ENCODE results near the gene GSN. TPM values are rescaled to one million over a fixed set of nuclear protein-coding genes. Genes with fewer than 3 reads are reported as not detected.
A peak's percentile ranks its signal among the peaks of the same experiment; 100 is the strongest.

Gene GSN
- total and polyA plus RNA-seq, 5 donors from 2014 or later: 2.7 to 12.1 (median 5.2) TPM

DNA sequence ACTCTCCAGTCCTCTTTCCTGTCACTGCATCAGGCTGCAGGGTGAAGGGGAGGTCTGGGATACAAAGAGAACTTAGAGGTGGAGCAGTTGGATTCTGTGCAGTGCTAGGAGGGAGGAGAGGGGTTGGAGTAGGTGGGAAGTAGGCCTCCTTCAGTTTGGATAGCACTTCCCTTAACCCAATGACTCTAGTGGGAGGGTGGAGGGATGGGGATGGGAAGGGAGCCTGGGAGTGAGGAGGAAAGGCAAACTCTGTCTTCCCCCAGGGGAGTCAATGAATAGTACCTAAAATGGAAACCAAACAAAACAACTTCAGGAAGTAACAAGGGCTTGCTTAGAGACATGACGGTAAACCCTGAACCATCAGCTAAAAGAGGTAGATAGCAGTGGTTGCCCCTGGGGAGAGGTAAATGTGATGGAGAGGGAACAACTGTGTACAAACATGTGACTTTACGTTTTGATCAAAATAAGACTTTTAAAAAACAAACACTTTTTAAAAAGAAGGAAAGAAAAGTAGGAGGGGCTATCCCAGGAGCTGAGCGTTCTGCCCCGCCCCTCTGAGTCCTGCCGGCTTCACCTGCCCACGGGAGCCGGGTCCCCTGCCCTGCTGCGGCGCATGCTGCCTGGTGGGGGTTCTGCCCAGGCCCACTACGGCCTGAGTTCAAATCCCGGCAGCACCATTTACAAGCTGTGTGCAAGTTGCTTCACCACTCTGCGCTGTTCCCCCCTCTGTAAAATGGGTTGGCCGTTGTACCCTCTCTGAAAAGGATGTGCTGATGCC is 30.9 kb downstream of the GSN start:
- H3K27ac Mint-ChIP-seq: peak overlapping the region in 2 of 3 donors; percentile 19 to 59
- H3K27ac ChIP-seq (ENCODE audit: insufficient read depth, low read length, poor library complexity, severe bottlenecking): no peak overlapping the region
- no peaks in the 10 kb centered on the region for H3K36me3 ChIP-seq (ENCODE audit: control insufficient read depth, insufficient read depth, low read length)
- H3K9me3 ChIP-seq (ENCODE audit: control insufficient read depth in 2 of 2, low read length in 2 of 2): no peaks in the 10 kb centered on the region
- peak in 1 of 2 donors; percentile 40 for ATAC-seq (ENCODE audit: low read depth in 2 of 2)
- H3K4me3 Mint-ChIP-seq: peak overlapping the region; percentile 13 to 78 (median 60)
- H3K4me1 ChIP-seq (ENCODE audit: control insufficient read depth, insufficient read depth, low read length, poor library complexity, severe bottlenecking): peaks cover 6% of the 10 kb centered on the region
- H3K4me1 Mint-ChIP-seq: peaks cover 0 to 18% (median 8%) of the 10 kb centered on the region in 4 donors
- H3K4me3 ChIP-seq (ENCODE audit: low read depth, low read length): no peak overlapping the region
- peaks cover 20% of the 10 kb centered on the region for H3K27me3 Mint-ChIP-seq
- peaks cover 10% of the 10 kb centered on the region for H3K36me3 Mint-ChIP-seq
- no peaks in the 10 kb centered on the region for H3K27me3 ChIP-seq (ENCODE audit: control insufficient read depth, insufficient read depth, low read length)
- H3K9me3 Mint-ChIP-seq: no peaks in the 10 kb centered on the region
- peak in 1 of 3 donors; percentile 13 for DNase-seq

DNA sequence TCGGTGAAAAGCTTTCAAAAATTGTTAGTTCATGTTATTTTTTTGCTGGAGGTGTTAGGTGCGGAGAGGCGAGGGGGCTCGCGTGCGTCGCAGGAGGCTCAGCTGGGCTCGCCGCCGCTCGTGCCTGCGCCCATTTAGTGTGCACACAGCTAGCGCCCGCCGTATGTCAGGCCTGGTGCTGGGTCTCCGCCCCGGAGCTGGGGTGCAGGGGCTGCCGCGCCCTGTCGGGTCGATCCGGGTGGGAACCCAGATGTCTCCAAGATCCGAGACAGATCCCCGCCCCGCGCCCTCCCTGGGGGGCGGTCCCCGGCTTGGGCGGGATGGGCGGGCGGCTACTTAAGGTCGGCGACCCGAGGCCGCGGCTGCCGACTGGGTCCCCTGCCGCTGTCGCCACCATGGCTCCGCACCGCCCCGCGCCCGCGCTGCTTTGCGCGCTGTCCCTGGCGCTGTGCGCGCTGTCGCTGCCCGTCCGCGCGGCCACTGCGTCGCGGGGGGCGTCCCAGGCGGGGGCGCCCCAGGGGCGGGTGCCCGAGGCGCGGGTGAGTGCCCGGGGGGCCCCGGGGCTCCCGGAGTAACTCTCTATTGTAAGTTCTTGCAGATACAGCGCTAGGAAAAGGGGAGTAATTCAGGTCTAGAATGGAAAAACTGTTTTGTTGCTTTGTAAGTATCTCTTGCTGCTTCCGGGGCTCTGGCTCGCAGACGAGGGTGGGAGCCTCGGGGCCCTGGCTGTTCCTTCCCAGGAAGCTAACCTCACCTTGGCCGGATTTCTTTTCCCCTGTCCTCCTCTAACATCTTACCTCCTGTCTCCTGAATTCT is 31.7 kb downstream of the GSN start:
- Mint-ChIP-seq H3K36me3 (peaks cover 17% of the 10 kb centered on the region), H3K9me3 (no peaks in the 10 kb centered on the region), H3K27me3 (peaks cover 20% of the 10 kb centered on the region), H3K27ac (peak overlapping the region in 1 of 3 donors; percentile 40), H3K4me1 (peaks cover 0 to 18% (median 8%) of the 10 kb centered on the region in 4 donors), H3K4me3 (peak overlapping the region; percentile 63 to 81 (median 74))
- peak overlapping the region; percentile 10 for H3K4me3 ChIP-seq (ENCODE audit: low read depth, low read length)
- peaks cover 6% of the 10 kb centered on the region for H3K4me1 ChIP-seq (ENCODE audit: control insufficient read depth, insufficient read depth, low read length, poor library complexity, severe bottlenecking)
- H3K27me3 ChIP-seq (ENCODE audit: control insufficient read depth, insufficient read depth, low read length): no peaks in the 10 kb centered on the region
- DNase-seq (peak in 2 of 3 donors; percentile 7 to 18), ATAC-seq (ENCODE audit: low read depth in 2 of 2) (peak in 1 of 2 donors; percentile 32)
- H3K27ac ChIP-seq (ENCODE audit: insufficient read depth, low read length, poor library complexity, severe bottlenecking): no peak overlapping the region
- H3K9me3 ChIP-seq (ENCODE audit: control insufficient read depth in 2 of 2, low read length in 2 of 2): no peaks in the 10 kb centered on the region
- no peaks in the 10 kb centered on the region for H3K36me3 ChIP-seq (ENCODE audit: control insufficient read depth, insufficient read depth, low read length)

DNA sequence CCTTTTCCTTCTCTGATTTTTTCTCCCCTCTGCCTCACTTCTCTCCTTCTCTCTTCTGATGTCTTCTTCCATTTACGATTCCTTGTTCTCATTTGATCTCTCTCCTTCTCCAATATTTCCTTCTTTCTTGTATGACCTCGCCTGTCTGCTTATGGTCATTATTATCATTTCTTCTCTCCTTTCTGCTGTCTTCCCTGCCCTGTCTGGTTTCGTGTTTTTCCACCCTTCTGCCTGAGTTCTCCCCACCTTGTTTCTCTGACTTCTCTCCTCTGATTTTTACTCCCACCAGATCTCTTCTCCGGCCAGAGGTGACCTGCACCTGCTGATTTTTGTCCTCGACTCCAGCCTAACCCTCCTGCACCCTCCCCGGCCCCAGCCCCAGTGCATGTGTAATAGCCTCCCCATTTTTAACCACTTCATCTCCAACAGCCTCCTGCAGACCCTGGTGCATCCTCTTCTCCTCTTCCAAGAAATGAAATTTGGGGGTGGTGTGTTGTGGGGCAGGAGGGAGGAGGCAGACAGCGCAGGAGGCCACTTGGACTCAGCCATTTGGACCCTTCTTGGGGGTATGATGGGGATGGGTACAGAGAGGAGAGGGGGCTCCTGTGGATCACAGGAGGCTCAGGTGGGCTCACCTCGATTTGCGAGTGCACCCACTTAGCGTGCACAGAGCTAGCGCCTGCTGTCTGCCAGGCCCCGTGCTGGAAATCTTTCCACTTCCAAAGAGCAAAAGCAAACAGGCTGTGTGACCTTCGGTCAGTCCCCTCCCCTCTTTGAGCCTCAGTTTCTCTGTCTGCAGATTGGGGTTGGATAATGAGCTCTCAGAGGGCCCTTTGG is 32.5 kb downstream of the GSN start:
- H3K4me3 ChIP-seq (ENCODE audit: low read depth, low read length): peak overlapping the region; percentile 10
- H3K9me3 ChIP-seq (ENCODE audit: control insufficient read depth in 2 of 2, low read length in 2 of 2): no peaks in the 10 kb centered on the region
- H3K27ac Mint-ChIP-seq: peak overlapping the region in 1 of 3 donors; percentile 40
- peaks cover 20% of the 10 kb centered on the region for H3K27me3 Mint-ChIP-seq
- no peaks in the 10 kb centered on the region for H3K27me3 ChIP-seq (ENCODE audit: control insufficient read depth, insufficient read depth, low read length)
- peak overlapping the region; percentile 63 to 81 (median 74) for H3K4me3 Mint-ChIP-seq
- peaks cover 18% of the 10 kb centered on the region for H3K36me3 Mint-ChIP-seq
- no peaks in the 10 kb centered on the region for H3K36me3 ChIP-seq (ENCODE audit: control insufficient read depth, insufficient read depth, low read length)
- no peak overlapping the region for H3K27ac ChIP-seq (ENCODE audit: insufficient read depth, low read length, poor library complexity, severe bottlenecking)
- ATAC-seq (ENCODE audit: low read depth in 2 of 2): no peak
- no peaks in the 10 kb centered on the region for H3K9me3 Mint-ChIP-seq
- peaks cover 0 to 18% (median 8%) of the 10 kb centered on the region in 4 donors for H3K4me1 Mint-ChIP-seq
- H3K4me1 ChIP-seq (ENCODE audit: control insufficient read depth, insufficient read depth, low read length, poor library complexity, severe bottlenecking): peaks cover 6% of the 10 kb centered on the region
- DNase-seq: no peak

DNA sequence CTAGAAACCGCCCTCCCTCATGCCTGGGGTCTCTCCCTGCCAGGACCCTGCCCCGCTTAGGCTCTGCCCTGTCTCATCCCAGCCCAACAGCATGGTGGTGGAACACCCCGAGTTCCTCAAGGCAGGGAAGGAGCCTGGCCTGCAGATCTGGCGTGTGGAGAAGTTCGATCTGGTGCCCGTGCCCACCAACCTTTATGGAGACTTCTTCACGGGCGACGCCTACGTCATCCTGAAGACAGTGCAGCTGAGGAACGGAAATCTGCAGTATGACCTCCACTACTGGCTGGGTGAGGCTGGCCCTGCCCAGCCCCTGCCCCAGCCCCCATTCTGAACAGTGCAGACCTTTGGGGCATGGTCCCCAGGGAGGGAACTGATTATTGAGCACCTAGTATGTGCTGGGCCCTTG is 33.9 kb downstream of the GSN start:
- Mint-ChIP-seq H3K4me3 (no peak overlapping the region), H3K36me3 (peaks cover 18% of the 10 kb centered on the region), H3K4me1 (peaks cover 0 to 18% (median 8%) of the 10 kb centered on the region in 4 donors), H3K9me3 (no peaks in the 10 kb centered on the region), H3K27me3 (peaks cover 20% of the 10 kb centered on the region), H3K27ac (no peak overlapping the region)
- no peak overlapping the region for H3K4me3 ChIP-seq (ENCODE audit: low read depth, low read length)
- ATAC-seq (ENCODE audit: low read depth in 2 of 2) (no peak), DNase-seq (no peak)
- no peaks in the 10 kb centered on the region for H3K36me3 ChIP-seq (ENCODE audit: control insufficient read depth, insufficient read depth, low read length)
- no peaks in the 10 kb centered on the region for H3K27me3 ChIP-seq (ENCODE audit: control insufficient read depth, insufficient read depth, low read length)
- peaks cover 6% of the 10 kb centered on the region for H3K4me1 ChIP-seq (ENCODE audit: control insufficient read depth, insufficient read depth, low read length, poor library complexity, severe bottlenecking)
- H3K9me3 ChIP-seq (ENCODE audit: control insufficient read depth in 2 of 2, low read length in 2 of 2): no peaks in the 10 kb centered on the region
- H3K27ac ChIP-seq (ENCODE audit: insufficient read depth, low read length, poor library complexity, severe bottlenecking): no peak overlapping the region

DNA sequence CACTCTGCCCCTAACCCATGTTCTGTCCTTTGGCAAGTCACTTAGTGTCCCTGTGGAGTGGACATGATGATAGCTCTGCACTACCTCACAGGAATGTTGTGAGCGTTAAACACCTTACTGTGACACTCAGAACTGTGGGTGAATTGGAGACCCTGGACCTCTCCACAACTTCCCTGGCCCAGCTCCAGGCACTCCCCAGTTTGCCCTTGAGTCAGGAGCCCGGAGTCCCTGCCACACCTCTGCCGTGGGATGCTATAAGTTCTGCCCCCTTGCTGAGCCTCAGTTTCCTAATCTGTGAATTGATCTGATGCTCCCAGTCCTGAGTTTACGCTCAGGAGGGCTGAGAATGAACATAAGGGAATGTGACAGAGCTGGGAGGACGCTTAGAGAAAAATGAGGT is 34.4 kb downstream of the GSN start:
- H3K27ac Mint-ChIP-seq: no peak overlapping the region
- peaks cover 20% of the 10 kb centered on the region for H3K27me3 Mint-ChIP-seq

DNA sequence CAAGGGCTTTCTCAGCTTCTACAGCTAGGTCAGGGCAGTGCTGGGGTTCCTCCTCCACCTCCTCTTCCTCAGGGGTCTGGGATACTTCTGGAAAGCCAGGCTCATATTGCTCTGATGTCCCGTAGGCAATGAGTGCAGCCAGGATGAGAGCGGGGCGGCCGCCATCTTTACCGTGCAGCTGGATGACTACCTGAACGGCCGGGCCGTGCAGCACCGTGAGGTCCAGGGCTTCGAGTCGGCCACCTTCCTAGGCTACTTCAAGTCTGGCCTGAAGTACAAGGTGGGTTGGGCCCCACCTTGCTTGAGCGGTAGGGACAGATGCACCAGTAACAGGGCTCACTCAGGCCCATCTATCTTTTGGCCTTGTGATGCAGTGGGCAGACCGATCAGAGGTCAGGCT is 34.8 kb downstream of the GSN start:
- Mint-ChIP-seq H3K9me3 (no peaks in the 10 kb centered on the region), H3K36me3 (peaks cover 18% of the 10 kb centered on the region), H3K4me1 (peaks cover 0 to 18% (median 8%) of the 10 kb centered on the region in 4 donors), H3K27ac (no peak overlapping the region), H3K27me3 (peaks cover 20% of the 10 kb centered on the region), H3K4me3 (no peak overlapping the region)
- DNase-seq (no peak), ATAC-seq (ENCODE audit: low read depth in 2 of 2) (no peak)
- no peak overlapping the region for H3K4me3 ChIP-seq (ENCODE audit: low read depth, low read length)
- H3K9me3 ChIP-seq (ENCODE audit: control insufficient read depth in 2 of 2, low read length in 2 of 2): no peaks in the 10 kb centered on the region
- H3K36me3 ChIP-seq (ENCODE audit: control insufficient read depth, insufficient read depth, low read length): no peaks in the 10 kb centered on the region
- no peak overlapping the region for H3K27ac ChIP-seq (ENCODE audit: insufficient read depth, low read length, poor library complexity, severe bottlenecking)
- peaks cover 6% of the 10 kb centered on the region for H3K4me1 ChIP-seq (ENCODE audit: control insufficient read depth, insufficient read depth, low read length, poor library complexity, severe bottlenecking)
- H3K27me3 ChIP-seq (ENCODE audit: control insufficient read depth, insufficient read depth, low read length): no peaks in the 10 kb centered on the region

More for the DNA sequence above, 34.4 kb downstream of the GSN start:
- DNase-seq: no peak
- Histone ChIP-seq H3K4me1 (ENCODE audit: control insufficient read depth, insufficient read depth, low read length, poor library complexity, severe bottlenecking) (peaks cover 6% of the 10 kb centered on the region), H3K4me3 (ENCODE audit: low read depth, low read length) (no peak overlapping the region), H3K36me3 (ENCODE audit: control insufficient read depth, insufficient read depth, low read length) (no peaks in the 10 kb centered on the region), H3K27me3 (ENCODE audit: control insufficient read depth, insufficient read depth, low read length) (no peaks in the 10 kb centered on the region), H3K27ac (ENCODE audit: insufficient read depth, low read length, poor library complexity, severe bottlenecking) (no peak overlapping the region), H3K9me3 (ENCODE audit: control insufficient read depth in 2 of 2, low read length in 2 of 2) (no peaks in the 10 kb centered on the region)
- no peak overlapping the region for H3K4me3 Mint-ChIP-seq
- no peak for ATAC-seq (ENCODE audit: low read depth in 2 of 2)
- H3K36me3 Mint-ChIP-seq: peaks cover 18% of the 10 kb centered on the region
- no peaks in the 10 kb centered on the region for H3K9me3 Mint-ChIP-seq
- peaks cover 0 to 18% (median 8%) of the 10 kb centered on the region in 4 donors for H3K4me1 Mint-ChIP-seq
